ENCODE data around the gene C1orf74. TPM values are rescaled to one million over a fixed set of nuclear protein-coding genes. Genes with fewer than 3 reads are reported as not detected.
A peak's percentile ranks its signal among the peaks of the same experiment; 100 is the strongest.

C1orf74 gene
- 1 to 10 TPM; 2.2 to 2.9 TPM for total RNA-seq

DNA sequence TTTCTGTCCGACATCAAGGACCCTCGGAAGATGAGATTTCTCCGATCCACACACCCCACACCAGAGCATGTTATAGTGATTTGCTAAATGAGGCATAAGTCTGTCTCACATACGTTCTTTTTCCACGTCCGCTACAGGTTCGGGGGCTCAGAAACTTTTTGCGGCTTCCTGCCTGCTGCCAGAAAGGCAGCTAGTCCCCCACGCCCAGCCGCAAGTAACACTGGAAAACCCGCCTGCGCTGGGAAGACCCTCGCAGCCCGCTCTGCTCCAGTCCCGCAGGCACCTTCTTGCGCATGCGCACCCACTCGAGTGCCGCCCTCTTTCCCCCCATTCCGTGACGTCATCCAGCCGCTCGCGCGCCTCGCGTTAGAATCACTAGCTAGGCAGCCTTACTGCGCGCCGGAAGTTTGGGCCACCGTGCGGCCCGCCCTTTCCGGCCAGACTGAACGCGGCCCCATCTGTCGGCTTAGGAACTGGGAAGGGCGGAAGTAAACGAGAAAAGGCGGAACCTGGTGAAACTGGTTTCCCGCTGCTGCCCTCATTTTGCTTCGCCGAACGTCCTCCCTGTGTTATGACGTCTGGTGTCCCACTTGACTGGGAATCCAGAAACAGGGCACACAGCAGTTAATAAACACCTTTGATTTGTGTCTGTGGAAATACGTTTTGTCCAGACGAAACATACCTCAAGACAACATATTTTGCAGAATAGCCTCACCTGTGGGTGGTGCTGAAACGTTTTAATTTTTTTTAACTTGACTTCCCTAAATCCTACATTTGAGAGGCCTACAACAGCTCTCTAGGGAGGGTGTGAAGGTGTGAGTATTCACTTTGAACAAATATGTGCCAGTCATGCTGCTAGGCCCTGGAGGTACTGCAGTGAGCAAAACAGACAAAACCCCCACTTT, at the start of gene C1orf74:
Gene C1orf74, minus strand, starts transcription at position 295 of the 905 bp plus-strand sequence. CDS start 925 bp downstream, outside the sequence.
- Histone ChIP-seq H3K36me3 (no peaks in the 10 kb centered on the region), H3K9ac (ENCODE audit: low read depth in 2 of 2, low read length in 2 of 2) (peak within 1 kb of the TSS; percentile 89 to 90), H3K4me3 (peak within 1 kb of the TSS; percentile 48), H3K9me3 (no peaks in the 10 kb centered on the region), H3K4me1 (peaks cover 3% of the 10 kb centered on the region), H3K27me3 (no peaks in the 10 kb centered on the region), H3K27ac (peak within 1 kb of the TSS; percentile 68)
- intact Hi-C loops (cut with DNase I), result no loop called here
- peak; percentile 100 for DNase-seq
- TF ChIP-seq, protein P1, sequence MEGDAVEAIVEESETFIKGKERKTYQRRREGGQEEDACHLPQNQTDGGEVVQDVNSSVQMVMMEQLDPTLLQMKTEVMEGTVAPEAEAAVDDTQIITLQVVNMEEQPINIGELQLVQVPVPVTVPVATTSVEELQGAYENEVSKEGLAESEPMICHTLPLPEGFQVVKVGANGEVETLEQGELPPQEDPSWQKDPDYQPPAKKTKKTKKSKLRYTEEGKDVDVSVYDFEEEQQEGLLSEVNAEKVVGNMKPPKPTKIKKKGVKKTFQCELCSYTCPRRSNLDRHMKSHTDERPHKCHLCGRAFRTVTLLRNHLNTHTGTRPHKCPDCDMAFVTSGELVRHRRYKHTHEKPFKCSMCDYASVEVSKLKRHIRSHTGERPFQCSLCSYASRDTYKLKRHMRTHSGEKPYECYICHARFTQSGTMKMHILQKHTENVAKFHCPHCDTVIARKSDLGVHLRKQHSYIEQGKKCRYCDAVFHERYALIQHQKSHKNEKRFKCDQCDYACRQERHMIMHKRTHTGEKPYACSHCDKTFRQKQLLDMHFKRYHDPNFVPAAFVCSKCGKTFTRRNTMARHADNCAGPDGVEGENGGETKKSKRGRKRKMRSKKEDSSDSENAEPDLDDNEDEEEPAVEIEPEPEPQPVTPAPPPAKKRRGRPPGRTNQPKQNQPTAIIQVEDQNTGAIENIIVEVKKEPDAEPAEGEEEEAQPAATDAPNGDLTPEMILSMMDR (IDR thresholded peaks at IDR 0.05), result no peak

DNA sequence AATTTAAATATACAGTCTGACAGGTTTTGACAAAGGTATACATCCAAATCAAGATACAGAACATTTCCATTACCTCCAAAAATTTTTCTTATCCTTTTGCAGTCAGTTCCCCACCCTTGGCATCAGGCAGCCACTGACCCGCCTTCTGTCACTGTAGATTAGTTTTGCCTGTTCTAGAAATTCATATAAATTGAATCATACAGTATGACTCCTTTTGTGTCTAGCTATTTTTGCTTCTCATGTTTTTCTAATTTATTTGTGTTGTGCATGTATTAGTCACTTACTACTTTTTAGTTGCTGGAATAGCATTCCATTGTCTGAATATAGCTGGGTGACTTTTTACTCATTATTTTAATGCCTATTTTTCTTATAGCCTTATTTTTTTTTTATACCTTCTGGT, 47.3 kb upstream of the C1orf74 start:
- H3K4me1 ChIP-seq, result peaks cover 10% of the 10 kb centered on the region
- H3K4me3 ChIP-seq, result no peak overlapping the region
- intact Hi-C loops (cut with DNase I), result no loop called here
- TF ChIP-seq, protein P1 (IDR thresholded peaks at IDR 0.05), result no peak
- no peak overlapping the region for H3K27ac ChIP-seq
- H3K9ac ChIP-seq (ENCODE audit: low read depth in 2 of 2, low read length in 2 of 2), result no peak overlapping the region
- H3K9me3 ChIP-seq, result no peaks in the 10 kb centered on the region
- no peaks in the 10 kb centered on the region for H3K36me3 ChIP-seq
- H3K27me3 ChIP-seq, result no peaks in the 10 kb centered on the region
- no peak for DNase-seq

DNA sequence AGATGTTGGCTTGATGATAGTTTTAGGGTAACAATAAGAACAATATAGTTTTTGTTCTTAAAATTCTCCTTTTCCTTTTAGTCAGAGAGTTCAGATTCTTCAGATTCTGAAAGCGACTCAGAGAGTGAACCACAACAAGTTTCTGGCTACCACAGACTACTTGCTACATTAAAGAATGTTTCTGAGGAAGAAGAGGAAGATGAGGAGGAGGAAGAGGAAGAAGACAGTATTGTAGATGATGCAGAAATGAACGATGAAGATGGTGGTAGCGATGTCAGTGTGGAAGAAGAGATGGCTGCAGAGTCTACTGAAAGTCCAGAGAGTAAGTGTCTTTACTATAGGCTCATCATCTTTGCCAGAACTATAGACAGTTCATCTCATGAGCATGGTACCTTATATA, 46.4 kb upstream of the C1orf74 start:
- Histone ChIP-seq H3K27ac (no peak overlapping the region), H3K27me3 (no peaks in the 10 kb centered on the region), H3K4me1 (peaks cover 10% of the 10 kb centered on the region), H3K9ac (ENCODE audit: low read depth in 2 of 2, low read length in 2 of 2) (no peak overlapping the region), H3K36me3 (no peaks in the 10 kb centered on the region), H3K4me3 (no peak overlapping the region), H3K9me3 (no peaks in the 10 kb centered on the region)
- TF ChIP-seq, protein P1 (IDR thresholded peaks at IDR 0.05), result no peak
- DNase-seq, result no peak
- intact Hi-C loops (cut with DNase I), result no loop called here

DNA sequence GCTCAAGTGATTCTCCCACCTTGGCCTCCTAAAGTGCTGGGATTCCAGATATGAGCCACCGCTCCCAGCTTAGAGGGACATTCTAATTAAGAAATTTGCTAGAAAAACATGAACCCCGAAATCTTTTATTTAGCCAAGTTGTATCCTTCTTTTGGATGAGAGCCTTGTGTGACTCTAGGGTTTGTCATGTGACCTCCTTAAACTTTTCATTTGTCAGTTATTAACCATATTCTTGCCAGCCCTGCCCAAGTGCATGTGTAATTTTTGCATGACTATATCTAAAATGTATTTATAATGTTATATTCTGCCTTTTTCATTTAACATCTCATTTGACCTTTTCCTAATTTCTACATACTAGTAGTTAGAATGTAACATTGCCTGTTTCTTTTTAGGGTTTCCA, 45.4 kb upstream of the C1orf74 start:
- intact Hi-C loops (cut with DNase I), result no loop called here
- no peak overlapping the region for H3K4me3 ChIP-seq
- H3K4me1 ChIP-seq, result peaks cover 10% of the 10 kb centered on the region
- no peaks in the 10 kb centered on the region for H3K9me3 ChIP-seq
- DNase-seq, result no peak
- no peaks in the 10 kb centered on the region for H3K27me3 ChIP-seq
- TF ChIP-seq, protein P1 (IDR thresholded peaks at IDR 0.05), result no peak
- H3K36me3 ChIP-seq, result no peaks in the 10 kb centered on the region
- H3K27ac ChIP-seq, result no peak overlapping the region
- H3K9ac ChIP-seq (ENCODE audit: low read depth in 2 of 2, low read length in 2 of 2), result no peak overlapping the region

DNA sequence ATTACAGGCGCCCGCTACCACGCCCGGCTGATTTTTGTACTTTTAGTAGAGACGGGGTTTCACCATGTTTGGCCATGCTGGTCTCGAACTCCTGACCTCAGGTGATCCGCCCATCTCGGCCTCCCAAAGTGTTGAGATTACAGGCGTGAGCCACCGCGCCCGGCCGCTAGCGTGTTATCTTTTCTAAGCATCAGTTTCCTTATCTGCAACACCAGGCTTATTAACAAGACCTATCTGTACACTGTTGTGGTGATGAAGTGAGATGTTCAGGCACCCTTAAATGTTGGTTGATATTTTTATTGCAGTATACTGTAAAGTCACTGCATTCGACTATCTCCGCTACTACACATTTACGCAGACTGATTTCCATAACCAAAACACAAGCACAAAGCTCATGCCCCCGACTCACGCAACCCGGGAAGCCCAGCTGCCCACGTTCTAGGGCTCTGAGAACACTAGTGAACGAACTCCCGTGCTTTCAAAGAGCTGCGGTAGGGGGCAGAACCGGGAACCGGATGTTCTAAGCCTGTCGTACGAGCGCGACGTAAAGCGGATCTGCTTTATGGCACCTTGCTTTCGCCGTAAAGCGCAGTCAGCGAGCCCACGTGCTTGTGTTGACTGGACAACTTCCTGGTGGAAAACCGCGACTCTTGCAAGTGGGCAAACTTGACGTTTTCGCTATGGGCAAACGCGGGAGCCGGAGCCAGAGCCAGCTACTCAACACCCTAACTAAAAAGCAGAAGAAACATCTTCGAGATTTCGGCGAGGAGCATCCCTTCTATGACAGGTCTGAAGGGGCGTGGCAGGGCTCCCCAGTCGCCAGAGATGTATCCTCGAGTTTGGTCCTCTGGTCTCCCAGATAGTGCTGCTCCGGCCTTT, 43.3 kb upstream of the C1orf74 start, which contains the start of gene UTP25:
Gene UTP25, plus strand, starts transcription at position 589 of the 879 bp plus-strand sequence. Its CDS starts 92 bp downstream, at position 681.
- Histone ChIP-seq H3K9ac (ENCODE audit: low read depth in 2 of 2, low read length in 2 of 2) (peak within 1 kb of the TSS; percentile 28 to 77), H3K9me3 (no peaks in the 10 kb centered on the region), H3K4me1 (peaks cover 10% of the 10 kb centered on the region), H3K4me3 (peak within 1 kb of the TSS; percentile 90), H3K36me3 (no peaks in the 10 kb centered on the region), H3K27ac (peak within 1 kb of the TSS; percentile 68), H3K27me3 (no peaks in the 10 kb centered on the region)
- TF ChIP-seq, protein P1 (IDR thresholded peaks at IDR 0.05), result peak; percentile 55
- intact Hi-C loops (cut with DNase I), result no loop called here
- DNase-seq, result peak; percentile 96

All from colonic mucosa (tissue), 4 donors.